ENCODE results near the gene GNG12.

GNG12 gene

GRCh38 chr1:67840449-67840848, 7.2 kb upstream of the GNG12 start:
- no peak for DNase-seq (ENCODE audit: low read depth in 2 of 2)

GRCh38 chr1:67839826-67840225, 6.6 kb upstream of the GNG12 start:
- DNase-seq (ENCODE audit: low read depth in 2 of 2) = no peak

GRCh38 chr1:67838180-67838910, 5.1 kb upstream of the GNG12 start:
- DNase-seq (ENCODE audit: low read depth in 2 of 2) = no peak

- no peak for DNase-seq (ENCODE audit: low read depth in 2 of 2)
Measured at GRCh38 chr1:67836769-67837168, 3.5 kb upstream of the GNG12 start.

DNA sequence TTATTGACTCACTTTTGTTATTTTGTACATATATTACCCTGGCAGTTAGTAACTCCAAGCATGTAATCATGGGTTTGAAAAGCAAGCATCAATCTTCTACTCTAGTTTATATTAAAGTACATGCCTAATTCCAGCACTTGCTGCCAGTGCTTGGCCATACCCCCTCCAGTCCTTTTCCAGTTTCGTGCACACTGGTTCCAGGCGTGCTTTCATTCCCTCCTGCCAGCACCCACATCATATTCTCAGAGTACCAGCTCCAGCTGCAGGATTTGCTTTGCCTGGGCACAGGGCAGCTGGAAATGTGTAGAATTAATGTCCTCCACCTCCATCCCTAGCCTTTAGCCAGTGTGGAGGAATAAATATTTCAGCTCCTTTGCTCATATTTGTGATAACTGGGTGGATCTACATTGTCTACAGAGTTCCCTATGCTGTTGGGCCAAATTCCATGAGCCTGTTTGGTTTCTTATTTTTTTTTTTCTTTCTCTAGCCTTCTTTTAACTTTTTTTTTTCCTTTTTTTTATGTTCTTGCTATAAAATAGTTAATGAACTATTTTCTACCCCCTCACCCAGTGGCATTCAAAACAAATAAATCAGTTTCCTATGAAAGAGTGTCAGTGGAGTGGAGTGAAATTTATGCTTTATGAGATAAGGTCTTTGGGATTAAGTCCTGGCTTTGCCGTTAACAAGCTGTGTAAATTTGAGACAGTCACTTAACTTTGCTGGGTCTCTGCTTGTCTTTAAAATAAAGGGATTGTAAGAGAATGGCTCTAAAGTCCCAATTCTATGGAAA, 2.6 kb upstream of the GNG12 start:
- no peak for DNase-seq (ENCODE audit: low read depth in 2 of 2)

DNA sequence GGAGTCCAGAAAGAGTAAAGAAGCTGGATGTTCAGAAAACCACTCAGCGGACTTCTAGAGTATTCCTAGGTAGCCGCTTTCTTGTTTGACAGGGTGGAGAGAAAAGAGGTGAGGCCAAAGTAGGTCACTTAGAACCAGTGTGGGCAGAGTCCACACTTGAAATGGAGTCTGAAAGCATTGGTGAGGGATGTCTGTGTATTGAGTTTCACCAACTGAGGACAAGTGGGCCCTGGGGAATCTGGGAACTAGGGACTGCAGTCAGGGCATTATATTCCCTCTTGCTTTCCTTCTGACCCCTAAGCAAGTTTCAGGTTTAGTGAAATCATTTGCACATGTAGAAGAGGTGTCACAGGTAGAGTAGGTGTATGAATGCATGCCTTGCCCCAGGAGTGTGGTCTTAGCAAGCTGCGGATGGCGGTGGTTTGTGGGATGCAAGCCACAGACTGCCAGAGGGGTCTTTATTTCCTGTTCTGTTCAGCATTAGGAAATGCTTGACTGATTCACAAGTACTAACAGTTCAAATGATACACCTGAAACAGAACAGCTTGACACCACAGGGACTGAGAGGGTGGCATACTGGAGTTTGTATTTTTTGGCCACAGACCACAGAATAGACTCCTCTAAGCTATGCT, 1.1 kb upstream of the GNG12 start:
- DNase-seq (ENCODE audit: low read depth in 2 of 2) = no peak

GRCh38 chr1:67833602-67833940, 304 bp upstream of the GNG12 start:
- DNase-seq (ENCODE audit: low read depth in 2 of 2) = no peak

DNA sequence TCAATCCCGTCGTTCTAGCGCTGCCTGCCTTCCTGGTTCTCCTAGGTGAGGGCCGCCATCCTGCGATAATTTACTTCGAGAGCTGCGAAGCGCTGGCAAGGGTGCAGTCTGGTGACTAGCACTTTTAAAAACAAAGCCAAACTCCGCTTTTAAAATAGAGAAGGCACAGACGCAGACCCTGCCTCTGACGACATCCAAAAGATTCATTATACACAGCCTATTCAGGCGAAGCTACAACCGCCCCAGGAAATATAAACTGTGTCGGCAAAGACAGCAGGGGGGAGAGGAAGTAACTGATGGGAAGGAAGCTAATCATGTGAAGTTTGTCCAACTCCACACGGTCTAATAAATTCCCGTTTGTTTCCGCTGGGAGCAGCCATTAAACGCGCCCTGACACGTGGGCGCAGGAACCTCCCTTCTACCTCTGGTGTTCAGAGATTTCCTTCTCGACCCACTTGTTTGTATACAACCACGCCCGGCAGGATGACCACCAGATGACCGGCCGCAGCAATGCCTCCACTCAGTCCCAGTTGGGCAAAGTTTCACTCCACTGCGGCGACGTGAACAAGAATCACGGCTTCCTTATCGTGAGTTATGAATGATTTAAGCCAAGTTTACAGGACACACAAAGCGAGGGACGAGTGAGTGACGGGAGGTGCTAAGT, 1.3 kb downstream of the GNG12 start:
- no peak for DNase-seq (ENCODE audit: low read depth in 2 of 2)

DNA sequence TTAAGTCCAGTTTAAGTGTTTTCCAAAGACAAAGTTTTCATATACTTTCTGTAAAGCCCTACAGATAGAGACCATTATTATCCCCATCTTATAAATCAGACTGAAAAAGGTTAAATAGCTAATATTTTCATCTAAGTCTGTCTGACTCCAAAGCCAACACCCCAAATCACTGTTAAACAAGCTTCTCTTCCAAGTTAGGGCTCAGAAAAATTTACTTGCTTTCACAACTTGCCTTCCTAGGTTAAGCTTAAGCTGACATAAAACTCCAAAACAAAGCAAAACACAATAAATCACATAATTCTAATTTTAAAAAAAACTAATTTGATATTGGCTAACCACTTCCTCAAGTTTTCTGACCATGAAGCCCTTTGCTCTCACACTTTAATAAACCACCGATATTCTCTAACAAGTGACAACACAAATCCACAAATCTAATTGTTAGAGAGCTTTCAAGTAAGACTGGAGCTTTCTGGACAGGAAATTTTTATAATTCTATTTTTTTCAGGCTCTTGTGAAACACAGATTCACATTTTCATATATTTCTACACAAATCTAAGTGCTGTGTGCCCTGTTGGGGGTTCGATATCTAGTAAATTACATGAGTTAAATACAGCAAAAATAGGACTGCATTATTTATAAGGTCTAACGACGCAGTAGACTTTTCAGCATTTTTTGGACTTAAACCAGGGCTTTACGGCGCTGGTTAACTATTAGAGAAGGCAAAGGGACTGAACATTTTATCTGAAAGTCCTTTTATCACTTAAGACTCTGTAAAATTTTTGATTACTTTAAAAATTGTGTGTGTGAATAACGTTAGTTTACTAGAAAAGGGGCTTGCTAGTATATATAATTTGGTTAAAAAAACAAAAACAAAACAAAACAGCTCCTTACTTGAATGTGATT, 2.1 kb downstream of the GNG12 start:
- DNase-seq (ENCODE audit: low read depth in 2 of 2) = no peak

DNA sequence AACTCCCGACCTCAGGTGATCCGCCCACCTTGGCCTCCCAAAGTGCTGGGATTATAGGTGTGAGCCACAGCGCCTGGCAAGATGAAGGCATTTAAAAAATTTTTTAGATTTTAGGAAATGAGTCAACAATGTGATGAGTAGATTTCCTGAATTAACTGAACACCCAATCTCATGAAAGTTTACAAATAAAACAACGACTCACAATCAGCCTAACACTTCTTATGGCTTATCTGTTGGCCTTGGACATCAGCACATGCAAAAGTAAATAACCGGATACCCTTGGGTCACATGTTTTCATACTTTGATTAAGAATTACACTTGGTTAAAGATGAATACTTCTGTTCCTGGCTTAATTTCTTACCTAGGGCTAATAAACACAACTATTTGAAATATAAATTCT, 3.0 kb downstream of the GNG12 start:
- no peak for DNase-seq (ENCODE audit: low read depth in 2 of 2)

GRCh38 chr1:67827688-67828087, 5.6 kb downstream of the GNG12 start:
- no peak for DNase-seq (ENCODE audit: low read depth in 2 of 2)

DNA sequence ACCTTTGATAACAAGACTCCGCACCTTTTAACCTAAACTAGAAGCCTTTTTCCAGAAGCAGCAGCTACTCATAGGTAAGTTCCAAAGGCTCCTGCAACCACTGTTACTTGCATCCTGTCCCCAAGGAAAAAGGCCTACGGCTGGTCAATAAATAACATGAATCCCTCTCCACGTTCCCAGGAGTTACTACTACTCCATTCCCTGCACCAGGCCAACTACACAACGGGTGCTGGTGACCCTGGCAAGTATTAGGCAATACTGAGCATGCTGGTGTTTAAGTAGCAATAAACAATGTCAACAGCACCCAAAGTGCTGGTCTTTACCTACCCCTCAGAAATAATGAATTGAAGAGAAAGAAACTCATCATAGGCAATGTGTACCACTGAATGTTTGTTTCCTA, 7.7 kb downstream of the GNG12 start:
- no peak for DNase-seq (ENCODE audit: low read depth in 2 of 2)

DNA sequence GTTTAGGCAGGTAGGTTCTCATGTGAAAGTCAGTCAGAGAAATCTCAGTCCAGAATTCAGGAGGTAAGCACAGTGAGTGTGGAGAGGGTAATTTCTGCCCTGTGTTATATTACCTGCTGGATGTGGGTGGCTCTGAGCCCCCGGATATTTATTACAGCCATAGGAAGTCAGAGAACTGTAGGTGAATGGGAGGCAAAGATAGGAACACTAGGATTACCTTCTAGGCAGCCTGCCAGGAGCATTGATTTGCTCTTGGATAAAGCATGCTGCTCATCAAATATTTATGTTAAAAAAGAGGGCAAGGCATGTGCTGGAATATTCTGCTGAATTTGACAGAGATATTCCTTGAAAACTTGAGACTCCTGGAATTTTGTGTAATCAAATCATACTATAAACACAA, 8.5 kb downstream of the GNG12 start:
- DNase-seq (ENCODE audit: low read depth in 2 of 2) = no peak

GRCh38 chr1:67823615-67824014, 9.7 kb downstream of the GNG12 start:
- no peak for DNase-seq (ENCODE audit: low read depth in 2 of 2)

GRCh38 chr1:67821263-67821662, 12.0 kb downstream of the GNG12 start:
- DNase-seq (ENCODE audit: low read depth in 2 of 2) = no peak

GRCh38 chr1:67818725-67819301, 14.5 kb downstream of the GNG12 start:
- DNase-seq (ENCODE audit: low read depth in 2 of 2) = no peak

DNA sequence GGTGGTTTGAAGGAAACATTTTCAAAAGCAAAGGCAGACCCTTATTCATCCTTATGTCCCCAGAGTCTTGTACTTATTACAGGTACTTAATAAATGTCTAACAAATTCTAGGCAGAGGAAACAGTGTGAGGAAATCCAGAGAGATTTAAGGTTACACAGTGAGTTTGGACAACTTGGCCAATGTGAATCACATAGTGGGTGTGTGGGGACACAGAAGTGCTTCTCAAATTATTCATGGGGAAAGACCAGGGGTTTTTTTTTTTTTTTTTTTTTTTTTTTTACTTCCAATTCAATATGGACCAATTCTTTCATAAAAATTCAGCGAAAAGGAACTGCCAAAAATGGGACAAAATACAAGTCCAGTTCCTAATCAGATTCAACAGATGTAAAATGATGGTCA, 15.1 kb downstream of the GNG12 start:
- DNase-seq (ENCODE audit: low read depth in 2 of 2) = no peak

- DNase-seq (ENCODE audit: low read depth in 2 of 2) = no peak
Measured at GRCh38 chr1:67817319-67817718, 15.9 kb downstream of the GNG12 start.

DNA sequence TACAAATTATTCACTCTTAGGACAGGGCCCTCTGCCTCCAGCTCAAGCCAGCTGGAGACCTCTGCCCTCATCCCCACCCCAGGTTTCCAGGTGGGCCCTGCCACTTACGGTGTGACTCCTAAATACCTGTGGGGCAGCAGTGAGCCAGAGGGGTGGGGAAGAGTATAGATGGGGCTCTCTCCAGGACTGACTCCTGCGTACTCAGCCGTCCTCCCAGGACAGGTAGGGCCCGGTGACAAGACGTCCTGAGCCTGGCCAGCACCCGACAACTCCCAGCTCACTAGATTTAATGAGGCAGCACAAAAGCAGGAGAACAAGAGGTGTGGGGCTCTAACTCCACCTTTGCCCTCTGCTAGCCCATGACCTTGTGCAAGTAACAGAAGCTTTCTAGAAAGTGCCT, 16.8 kb downstream of the GNG12 start:
- no peak for DNase-seq (ENCODE audit: low read depth in 2 of 2)

DNA sequence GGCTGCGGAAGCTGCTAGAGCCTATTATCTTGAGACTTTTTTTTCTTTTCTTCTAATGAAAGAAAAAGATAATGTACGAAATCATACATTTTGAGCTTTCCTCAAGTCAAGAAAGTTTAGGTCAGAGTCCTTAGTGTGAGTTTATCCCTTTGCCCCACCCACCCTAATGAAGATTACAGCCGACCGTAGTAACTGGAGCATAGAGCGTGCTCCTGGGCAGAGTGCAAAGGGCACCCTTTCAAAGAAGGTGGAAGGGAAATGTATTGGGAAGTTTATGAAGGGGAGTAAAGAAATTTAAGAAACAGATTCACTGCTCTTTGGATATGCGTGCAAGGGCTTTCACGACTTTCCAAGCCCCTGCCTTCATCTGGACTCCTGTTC, 17.2 kb downstream of the GNG12 start:
- DNase-seq (ENCODE audit: low read depth in 2 of 2) = no peak

All from stimulated activated CD8-positive, alpha-beta memory T cell treated with anti-CD3 and anti-CD28 coated beads, Interleukin-15, amount 100 ng/mL, for 4 hours (primary cell).